Endothelial cell of umbilical vein (primary cell): Measurements from ENCODE around the gene SLC36A4. TPM values are rescaled to one million over a fixed set of nuclear protein-coding genes. Genes with fewer than 3 reads are reported as not detected.

ENCODE experiments used
- polyA plus RNA-seq, 4 experiments: library from polyadenylated mRNA; depleted of rRNA in 3 of 4; stranded (reverse) in 3 of 4; unstranded in 1 of 4; fragments of >200 nt; gene quantifications; 2 replicates each; pipeline versions ENCODE4 v1.2.1 to v1.2.3, GENCODE V29; 2011 to 2012; ENCODE audit warnings: missing spikeins in 1 of 4
- small RNA-seq: library from RNA; depleted of rRNA; stranded (forward); fragments of <200 nt; gene quantifications from one replicate; pipeline ENCODE3, GENCODE V24; 2012; ENCODE audit warnings: low replicate concordance, low read depth; ENCODE audit not compliant: insufficient read depth, insufficient read length
- total RNA-seq: library from RNA; stranded (reverse); gene quantifications from 2 replicates; pipeline ENCODE4 v1.2.3, GENCODE V29; 2021

The SLC36A4 gene
- total and polyA plus RNA-seq, 2 donors (not counting 3 experiments of a cell fraction or from before 2014, with no cell fraction given) = 8.5 to 16.8 TPM

Small RNAs within 50 kb of the gene (small RNA-seq; reads per million reads assigned to genes)
- gene AP003072.1 = not detected

Other genes with a start within 250 kb of the SLC36A4 start
- not detected in 2 replicates for gene MTNR1B, start 228.3 kb downstream of the SLC36A4 start, total RNA-seq
- not detected in 2 replicates for gene MTNR1B, start 228.3 kb downstream of the SLC36A4 start, polyA plus RNA-seq
- not detected in 2 replicates for gene DEUP1, start 132.8 kb upstream of the SLC36A4 start, total RNA-seq
- gene DEUP1, start 132.8 kb upstream of the SLC36A4 start, polyA plus RNA-seq = not detected in 2 replicates